HG03066 (cell line): ENCODE measurements around the gene FARSA.
"Not testable (repeated sequence)": the region's sequence is repeated elsewhere in the genome, so short reads cannot be mapped to it uniquely, and the experiment has no call there.

Source experiments
- ATAC-seq: cut with Tn5 transposase; IDR thresholded peaks from one replicate; pipeline ENCODE4 v1.9.1; 2021; ENCODE audit warnings: low read depth; ENCODE audit not compliant: unreplicated experiment

FARSA gene

GRCh38 chr19:12896460-12896859 lies 37.1 kb downstream of the FARSA start:
- no peak for ATAC-seq

- ATAC-seq = no peak
Observed at GRCh38 chr19:12893582-12893981, 39.9 kb downstream of the FARSA start.

- no peak for ATAC-seq
Observed at GRCh38 chr19:12891553-12892021, 41.9 kb downstream of the FARSA start.

- peak; percentile 92 for ATAC-seq
Observed at GRCh38 chr19:12890787-12891552, 42.5 kb downstream of the FARSA start, which contains the start of gene GCDH. GCDH (plus strand) TSS chr19:12891160; CDS start chr19:12891305, 145 bp downstream.

GRCh38 chr19:12890299-12890786 lies 43.2 kb downstream of the FARSA start:
- not testable (repeated sequence) for ATAC-seq

- ATAC-seq = no peak
Observed at GRCh38 chr19:12888006-12888603, 45.4 kb downstream of the FARSA start.

- no peak for ATAC-seq
Observed at GRCh38 chr19:12886969-12887747, 46.4 kb downstream of the FARSA start, which contains the start of gene KLF1. KLF1 (minus strand) TSS chr19:12887201; CDS start chr19:12887140, 61 bp downstream.

GRCh38 chr19:12886651-12886968 lies 46.9 kb downstream of the FARSA start:
- ATAC-seq = no peak

- ATAC-seq = no peak
Observed at GRCh38 chr19:12885749-12886650, 47.5 kb downstream of the FARSA start.

GRCh38 chr19:12884926-12885748 lies 48.4 kb downstream of the FARSA start:
- ATAC-seq = no peak

- no peak for ATAC-seq
Observed at GRCh38 chr19:12884627-12884925, 48.9 kb downstream of the FARSA start.

GRCh38 chr19:12884202-12884601 lies 49.3 kb downstream of the FARSA start:
- ATAC-seq = no peak

- ATAC-seq = no peak
Observed at GRCh38 chr19:12882589-12882988, 50.9 kb downstream of the FARSA start.

GRCh38 chr19:12881172-12881808 lies 52.2 kb downstream of the FARSA start, which contains the start of gene DNASE2:
DNASE2 (minus strand) TSS chr19:12881449; CDS start chr19:12881375, 74 bp downstream.
- peak; percentile 87 for ATAC-seq

GRCh38 chr19:12880551-12881171 lies 52.9 kb downstream of the FARSA start:
- ATAC-seq = peak; percentile 28

- ATAC-seq = no peak
Observed at GRCh38 chr19:12875086-12875485, 58.4 kb downstream of the FARSA start.

- no peak for ATAC-seq
Observed at GRCh38 chr19:12873891-12874745, 59.4 kb downstream of the FARSA start.
